Loucy (cell line): ENCODE results near the gene LLCFC1.

Experiments used
- H2AFZ ChIP-seq: fragments of 200-600 bp; sonication (generic); 2 replicates; pipeline ENCODE4 v1.6.0; 2016; ENCODE audit warnings: antibody characterized with exemption, mild to moderate bottlenecking, low read length, moderate library complexity
- H3F3A ChIP-seq: fragments of 200-600 bp; 2 replicates; pipeline ENCODE4 v1.6.0; 2016; ENCODE audit warnings: antibody characterized with exemption, low read depth, mild to moderate bottlenecking
- H3K27me3 ChIP-seq: fragments of 200-600 bp; sonication (generic); 2 replicates; pipeline ENCODE4 v1.6.1; 2014; ENCODE audit warnings: low read length, mild to moderate bottlenecking; ENCODE audit not compliant: insufficient read depth, poor library complexity, severe bottlenecking
- H3K36me3 ChIP-seq: fragments of 200-600 bp; sonication (generic); 2 replicates; pipeline ENCODE4 v1.6.1; 2016; ENCODE audit warnings: low read length; ENCODE audit not compliant: insufficient read depth
- H3K4me1 ChIP-seq: fragments of 200-600 bp; sonication (generic); 2 replicates; pipeline ENCODE4 v1.5.1; 2014; ENCODE audit warnings: low read length, mild to moderate bottlenecking; ENCODE audit not compliant: insufficient read depth, poor library complexity, severe bottlenecking
- H3K4me2 ChIP-seq: fragments of 200-600 bp; sonication (generic); 2 replicates; pipeline ENCODE4 v1.6.0; 2014; ENCODE audit warnings: antibody characterized with exemption, low read length, low read depth, mild to moderate bottlenecking; ENCODE audit not compliant: poor library complexity, severe bottlenecking
- H3K4me3 ChIP-seq: fragments of 200-600 bp; sonication (generic); 2 replicates; pipeline ENCODE4 v1.5.1; 2014; ENCODE audit warnings: low read length, mild to moderate bottlenecking, mixed read lengths; ENCODE audit not compliant: poor library complexity, severe bottlenecking
- H3K79me2 ChIP-seq: fragments of 200-600 bp; sonication (generic); 2 replicates; pipeline ENCODE4 v1.6.1; 2014; ENCODE audit warnings: low read length; ENCODE audit not compliant: insufficient read depth
- H3K9ac ChIP-seq: fragments of 200-600 bp; sonication (generic); 2 replicates; pipeline ENCODE4 v1.6.0; 2014; ENCODE audit warnings: mild to moderate bottlenecking, low read depth, low read length, moderate library complexity; ENCODE audit not compliant: poor library complexity, severe bottlenecking
- H3K9me2 ChIP-seq: fragments of 200-600 bp; sonication (generic); replicated peaks from 2 replicates; pipeline ENCODE4 v1.6.1; 2016; ENCODE audit warnings: low read depth, low read length, mixed read lengths
- H3K9me3 ChIP-seq: fragments of 200-600 bp; sonication (generic); 2 replicates; pipeline ENCODE4 v1.6.1; 2014; ENCODE audit warnings: mild to moderate bottlenecking, antibody characterized with exemption, low read length, low read depth; ENCODE audit not compliant: insufficient read depth
- H4K20me1 ChIP-seq: fragments of 200-600 bp; sonication (generic); 2 replicates; pipeline ENCODE4 v1.6.0; 2014; ENCODE audit warnings: antibody characterized with exemption, low read length, mild to moderate bottlenecking; ENCODE audit not compliant: insufficient read depth, poor library complexity, severe bottlenecking
- EZH2phosphoT487 ChIP-seq: fragments of 200-600 bp; IDR thresholded peaks from 2 replicates; pipeline ENCODE4 v1.6.1; 2018; ENCODE audit warnings: antibody characterized with exemption, mild to moderate bottlenecking, moderate library complexity, borderline replicate concordance
- TF ChIP-seq, protein P1 (sequence below): fragments of 200-600 bp; sonication (generic); conservative IDR thresholded peaks from 2 replicates; pipeline ENCODE4 v1.5.1; 2014; ENCODE audit warnings: mild to moderate bottlenecking, antibody characterized with exemption, low read length

The LLCFC1 gene

DNA sequence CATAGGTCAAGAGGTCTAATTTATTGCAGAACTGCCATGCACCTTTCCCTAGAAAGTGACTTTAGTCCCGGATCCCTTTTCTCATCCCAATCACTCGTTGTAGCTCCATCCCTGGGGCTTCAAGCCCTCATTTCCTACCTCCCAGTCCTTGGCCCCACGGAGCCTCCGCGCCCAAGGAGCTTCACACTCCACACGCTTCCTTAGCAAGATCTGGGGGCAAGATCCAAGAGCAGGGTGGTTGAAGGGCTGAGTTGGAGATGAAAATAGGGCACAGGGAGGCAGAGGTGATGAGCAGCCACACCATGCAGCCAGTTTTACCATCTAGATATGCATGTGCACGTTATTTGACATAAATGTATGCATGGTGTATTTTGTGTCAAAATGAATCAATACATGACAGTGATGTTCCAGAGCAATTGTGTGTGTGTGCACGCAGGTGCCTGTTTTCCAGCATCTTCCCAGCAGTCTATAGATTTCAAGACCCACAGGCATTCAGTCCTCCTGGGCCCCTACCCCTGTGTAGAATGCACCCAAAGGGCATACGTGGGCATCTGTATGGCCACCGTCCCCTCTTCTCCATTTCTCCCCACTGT, 47.7 kb upstream of the LLCFC1 start:
- Histone ChIP-seq H2AFZ (no peak overlapping the region), H3K4me2 (no peak overlapping the region), H3F3A (no peaks in the 10 kb centered on the region), H3K4me1 (no peaks in the 10 kb centered on the region), H3K9me2 (no peaks in the 10 kb centered on the region), H3K9me3 (no peaks in the 10 kb centered on the region), H3K36me3 (no peaks in the 10 kb centered on the region), H4K20me1 (no peaks in the 10 kb centered on the region), H3K79me2 (no peaks in the 10 kb centered on the region), H3K27me3 (no peaks in the 10 kb centered on the region), H3K4me3 (no peak overlapping the region), H3K9ac (no peak overlapping the region)
- TF ChIP-seq EZH2phosphoT487 = no peak
- TF ChIP-seq, protein P1, sequence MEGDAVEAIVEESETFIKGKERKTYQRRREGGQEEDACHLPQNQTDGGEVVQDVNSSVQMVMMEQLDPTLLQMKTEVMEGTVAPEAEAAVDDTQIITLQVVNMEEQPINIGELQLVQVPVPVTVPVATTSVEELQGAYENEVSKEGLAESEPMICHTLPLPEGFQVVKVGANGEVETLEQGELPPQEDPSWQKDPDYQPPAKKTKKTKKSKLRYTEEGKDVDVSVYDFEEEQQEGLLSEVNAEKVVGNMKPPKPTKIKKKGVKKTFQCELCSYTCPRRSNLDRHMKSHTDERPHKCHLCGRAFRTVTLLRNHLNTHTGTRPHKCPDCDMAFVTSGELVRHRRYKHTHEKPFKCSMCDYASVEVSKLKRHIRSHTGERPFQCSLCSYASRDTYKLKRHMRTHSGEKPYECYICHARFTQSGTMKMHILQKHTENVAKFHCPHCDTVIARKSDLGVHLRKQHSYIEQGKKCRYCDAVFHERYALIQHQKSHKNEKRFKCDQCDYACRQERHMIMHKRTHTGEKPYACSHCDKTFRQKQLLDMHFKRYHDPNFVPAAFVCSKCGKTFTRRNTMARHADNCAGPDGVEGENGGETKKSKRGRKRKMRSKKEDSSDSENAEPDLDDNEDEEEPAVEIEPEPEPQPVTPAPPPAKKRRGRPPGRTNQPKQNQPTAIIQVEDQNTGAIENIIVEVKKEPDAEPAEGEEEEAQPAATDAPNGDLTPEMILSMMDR = no peak

DNA sequence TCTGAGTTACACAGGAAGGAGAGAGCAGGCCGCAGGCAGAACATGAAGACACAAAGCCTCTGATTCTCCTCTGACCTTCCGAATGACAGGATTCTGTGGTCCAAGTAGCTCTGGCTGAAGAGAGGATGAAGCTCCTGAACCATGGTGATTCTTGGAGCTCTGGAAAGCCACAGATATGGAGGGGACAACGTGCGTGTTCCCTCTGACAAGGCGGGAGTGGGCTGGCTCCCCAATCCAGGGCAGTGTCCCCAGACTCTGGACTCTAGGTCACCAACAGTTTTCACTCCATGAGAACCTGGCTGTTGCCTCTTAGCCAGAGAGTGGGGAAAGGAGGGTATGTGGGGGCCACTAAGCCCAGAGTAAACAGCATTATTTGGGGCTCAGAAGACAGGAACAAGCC, 46.3 kb upstream of the LLCFC1 start:
- Histone ChIP-seq H3K9me3 (no peaks in the 10 kb centered on the region), H3K36me3 (no peaks in the 10 kb centered on the region), H3K9ac (no peak overlapping the region), H3K27me3 (no peaks in the 10 kb centered on the region), H2AFZ (no peak overlapping the region), H3K9me2 (no peaks in the 10 kb centered on the region), H3K4me2 (no peak overlapping the region), H3K4me3 (no peak overlapping the region), H3K4me1 (no peaks in the 10 kb centered on the region), H3F3A (no peaks in the 10 kb centered on the region), H3K79me2 (no peaks in the 10 kb centered on the region), H4K20me1 (no peaks in the 10 kb centered on the region)
- no peak for TF ChIP-seq EZH2phosphoT487
- TF ChIP-seq, protein P1 = no peak

DNA sequence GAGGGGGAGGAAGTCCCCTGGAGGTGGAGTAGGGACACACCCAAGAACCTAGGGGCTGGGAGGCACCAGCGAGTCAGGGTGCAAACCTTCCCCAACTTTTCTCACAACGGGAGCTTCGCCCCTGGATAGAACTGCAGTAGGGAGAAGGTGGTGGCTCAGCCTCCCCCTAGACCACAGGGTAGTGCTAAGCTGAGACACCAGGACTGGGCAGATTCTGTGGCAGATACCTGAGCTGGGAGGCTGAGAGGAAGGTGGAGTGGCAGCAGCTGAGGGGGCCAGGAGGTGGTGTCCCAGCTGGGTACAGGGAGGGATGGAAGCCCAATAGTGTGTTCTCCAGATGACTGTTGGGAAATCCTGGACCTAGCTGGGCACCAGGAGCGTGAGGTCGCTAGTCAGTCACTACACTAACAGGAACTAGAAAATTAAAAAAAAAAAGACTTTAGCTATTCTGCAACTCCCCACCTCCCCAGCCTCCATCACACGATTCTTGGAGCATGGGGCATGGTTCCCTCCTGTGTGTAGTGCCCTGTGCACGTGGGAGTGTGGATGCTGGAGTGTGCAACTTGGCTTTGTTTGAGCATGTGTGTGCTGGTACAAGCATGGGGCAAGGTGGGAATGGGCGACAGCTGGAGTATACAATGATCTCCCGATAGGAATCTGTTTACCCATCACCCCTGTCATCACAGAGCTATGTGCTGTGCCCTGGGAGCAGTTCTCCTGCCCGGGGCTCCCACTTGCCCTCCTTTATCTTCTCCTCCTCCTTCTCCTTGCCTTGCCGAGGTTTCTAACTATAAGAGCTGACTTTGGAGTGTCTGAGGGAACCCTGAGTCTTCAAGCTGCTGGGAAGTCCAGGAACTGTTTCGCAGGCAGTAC, 44.9 kb upstream of the LLCFC1 start:
- no peaks in the 10 kb centered on the region for H3F3A ChIP-seq
- H3K79me2 ChIP-seq = no peaks in the 10 kb centered on the region
- no peak overlapping the region for H3K4me2 ChIP-seq

More for the DNA sequence above, 44.9 kb upstream of the LLCFC1 start:
- Histone ChIP-seq H3K9ac (no peak overlapping the region), H3K4me3 (no peak overlapping the region), H2AFZ (no peak overlapping the region), H3K9me2 (no peaks in the 10 kb centered on the region), H3K36me3 (no peaks in the 10 kb centered on the region), H3K27me3 (no peaks in the 10 kb centered on the region), H4K20me1 (no peaks in the 10 kb centered on the region), H3K4me1 (no peaks in the 10 kb centered on the region), H3K9me3 (no peaks in the 10 kb centered on the region)
- TF ChIP-seq, protein P1 = no peak
- TF ChIP-seq EZH2phosphoT487 = no peak
